ENCODE measurements around the gene HSPA12B. TPM values are rescaled to one million over a fixed set of nuclear protein-coding genes. Genes with fewer than 3 reads are reported as not detected.

Gene HSPA12B
- total and polyA plus RNA-seq, 2 of the 13 experiments (the other 11 are each of a cell fraction or from before 2014, with no cell fraction given), result 0.01 TPM; not detected in 1

- no peak for TF ChIP-seq AKNA (CRISPR knock-in tag; IDR thresholded peaks at IDR 0.05; ENCODE audit: borderline replicate concordance)
Measured at GRCh38 chr20:3801846-3802245, 69.4 kb downstream of the HSPA12B start (continued).

Other genes with a start within 250 kb of the HSPA12B start
- not detected in 2 replicates for gene GFRA4, start 69.3 kb upstream of the HSPA12B start, total RNA-seq (2016; rRNA removed; fragmentation: Illumina TruSeq; extraction: Trizol)
- gene GFRA4, start 69.3 kb upstream of the HSPA12B start, polyA plus RNA-seq (2011; rRNA removed), result not detected in 2 replicates
- gene ADAM33, start 50.7 kb upstream of the HSPA12B start, total RNA-seq (2016; rRNA removed; fragmentation: Illumina TruSeq; extraction: Trizol), result not detected in 2 replicates
- not detected in 2 replicates for gene ADAM33, start 50.7 kb upstream of the HSPA12B start, polyA plus RNA-seq (2011; rRNA removed)
- not detected in 2 replicates for gene SIGLEC1, start 20.1 kb upstream of the HSPA12B start, total RNA-seq (2016; rRNA removed; fragmentation: Illumina TruSeq; extraction: Trizol)
- gene SIGLEC1, start 20.1 kb upstream of the HSPA12B start, polyA plus RNA-seq (2011; rRNA removed), result 0.01 TPM in 1 of 2 replicates, not detected in the other
- gene ADISSP, start 35.1 kb downstream of the HSPA12B start, total RNA-seq (2016; rRNA removed; fragmentation: Illumina TruSeq; extraction: Trizol), result 70.0 and 90.6 TPM in 2 replicates
- gene ADISSP, start 35.1 kb downstream of the HSPA12B start, polyA plus RNA-seq (2011; rRNA removed), result 38.3 and 51.7 TPM in 2 replicates
- gene SPEF1, start 48.8 kb downstream of the HSPA12B start, total RNA-seq (2016; rRNA removed; fragmentation: Illumina TruSeq; extraction: Trizol), result 0.27 and 0.32 TPM in 2 replicates
- 0.05 and 0.11 TPM in 2 replicates for gene SPEF1, start 48.8 kb downstream of the HSPA12B start, polyA plus RNA-seq (2011; rRNA removed)
- 42.9 and 54.5 TPM in 2 replicates for gene CENPB, start 54.1 kb downstream of the HSPA12B start, total RNA-seq (2016; rRNA removed; fragmentation: Illumina TruSeq; extraction: Trizol)
- gene CENPB, start 54.1 kb downstream of the HSPA12B start, polyA plus RNA-seq (2011; rRNA removed), result 10.4 and 15.6 TPM in 2 replicates
- gene CDC25B, start 63.6 kb downstream of the HSPA12B start, total RNA-seq (2016; rRNA removed; fragmentation: Illumina TruSeq; extraction: Trizol), result 14.5 and 19.3 TPM in 2 replicates
- 14.3 and 19.4 TPM in 2 replicates for gene CDC25B, start 63.6 kb downstream of the HSPA12B start, polyA plus RNA-seq (2011; rRNA removed)
- gene AP5S1, start 87.9 kb downstream of the HSPA12B start, total RNA-seq (2016; rRNA removed; fragmentation: Illumina TruSeq; extraction: Trizol), result 23.2 and 23.7 TPM in 2 replicates
- gene AP5S1, start 87.9 kb downstream of the HSPA12B start, polyA plus RNA-seq (2011; rRNA removed), result 7.9 and 9.1 TPM in 2 replicates
- gene MAVS, start 114.1 kb downstream of the HSPA12B start, total RNA-seq (2016; rRNA removed; fragmentation: Illumina TruSeq; extraction: Trizol), result 36.6 and 44.4 TPM in 2 replicates
- 27.3 and 27.8 TPM in 2 replicates for gene MAVS, start 114.1 kb downstream of the HSPA12B start, polyA plus RNA-seq (2011; rRNA removed)
- gene PANK2, start 156.7 kb downstream of the HSPA12B start, total RNA-seq (2016; rRNA removed; fragmentation: Illumina TruSeq; extraction: Trizol), result 123 and 127 TPM in 2 replicates
- 31.2 and 39.2 TPM in 2 replicates for gene PANK2, start 156.7 kb downstream of the HSPA12B start, polyA plus RNA-seq (2011; rRNA removed)

Measured in HepG2 (cell line).